K562 (cell line): Measurements from ENCODE around the gene UTP4. TPM values are rescaled to one million over a fixed set of nuclear protein-coding genes. Genes with fewer than 3 reads are reported as not detected.

Experiments used
- ATAC-seq: fragments of 200-7000 bp; cut with Tn5 transposase; 3 replicates; pipeline ENCODE4 v1.9.1; 2020; ENCODE audit warnings: moderate library complexity
- BruUV-seq: library from RNA; stranded (reverse); fragments of 400-500 nt; replicated peaks from 2 replicates; lab custom pipeline; 2021; lab: Mats Ljungman, UMichigan
- CTCF ChIA-PET: fragments of 300-600 bp; formaldehyde crosslinking; extraction: SDS; loops from one replicate; lab custom pipeline; 2021; ENCODE audit warnings: low intra/inter-chr PET ratio; lab: Yijun Ruan, JAX
- POLR2A ChIA-PET: fragments of 300-600, 350-650 bp; sonication (Branson Sonifier 250); formaldehyde crosslinking; extraction: SDS; loops from one replicate; lab custom pipeline; 2021; ENCODE audit warnings: antibody characterized with exemption, inconsistent platforms; lab: Yijun Ruan, JAX
- DNase-seq, 4 experiments: peaks; one replicate each; pipeline versions ENCODE4 v3.0.0 to v3.0.0-alpha.2; 2011 to 2018; ENCODE audit warnings: low spot score in 3 of 4, mixed read lengths in 3 of 4; ENCODE audit errors: extremely low read depth in 1 of 4
- FAIRE-seq: peaks from 2 replicates; lab custom pipeline; 2011; peaks lifted over from hg19 to GRCh38; lab: Jason Lieb, UNC
- H2AFZ ChIP-seq: 2 replicates; pipeline ENCODE4 v1.6.0; 2011; ENCODE audit warnings: low read depth, low read length, control low read depth, inconsistent platforms
- H3K27ac ChIP-seq: fragments of 200-600 bp; 3 replicates; pipeline ENCODE4 v1.8.0; 2011; ENCODE audit warnings: low read depth, mild to moderate bottlenecking, control low read depth, inconsistent platforms, low read length, moderate library complexity, mixed read lengths; ENCODE audit errors: extremely low read depth
- H3K27me3 ChIP-seq, 2 experiments: fragments of 300-600 bp in 1 of 2; 2 replicates in 1 of 2; 3 replicates in 1 of 2; pipeline versions ENCODE4 v1.6.0 to v1.8.0; 2011; ENCODE audit warnings: inconsistent platforms in 2 of 2, low read length in 2 of 2, mild to moderate bottlenecking in 1 of 2, mixed read lengths in 1 of 2, moderate library complexity in 1 of 2; ENCODE audit not compliant: control insufficient read depth in 2 of 2, insufficient read depth in 2 of 2
- H3K36me3 ChIP-seq: fragments of 300-600 bp; 3 replicates; pipeline ENCODE4 v1.8.0; 2011; ENCODE audit warnings: mild to moderate bottlenecking, low read length, inconsistent platforms; ENCODE audit not compliant: control insufficient read depth, insufficient read depth
- H3K4me1 ChIP-seq, 2 experiments: fragments of 200-600 bp in 1 of 2; replicated peaks in 1 of 2; 2 replicates in 1 of 2; 3 replicates in 1 of 2; pipeline versions ENCODE4 v1.5.1 to v1.8.0; 2011; ENCODE audit warnings: inconsistent platforms in 2 of 2, low read length in 2 of 2, mild to moderate bottlenecking in 1 of 2, mixed read lengths in 1 of 2, moderate library complexity in 1 of 2; ENCODE audit not compliant: control insufficient read depth in 2 of 2, insufficient read depth in 2 of 2
- H3K4me2 ChIP-seq: 2 replicates; pipeline ENCODE4 v1.6.1; 2011; ENCODE audit warnings: low read length, control low read depth, inconsistent platforms, mixed read lengths; ENCODE audit not compliant: insufficient read depth
- H3K4me3 ChIP-seq: fragments of 200-600 bp; sonication (generic), shearing (Covaris generic); 2 replicates; pipeline ENCODE4 v1.5.1; 2016; ENCODE audit warnings: control low read depth, inconsistent platforms
- H3K79me2 ChIP-seq: fragments of 200-600 bp; 3 replicates; pipeline ENCODE4 v1.8.0; 2011; ENCODE audit warnings: low read length, inconsistent platforms; ENCODE audit not compliant: control insufficient read depth, insufficient read depth
- H3K9ac ChIP-seq, 2 experiments: 2 replicates each; pipeline versions ENCODE4 v1.6.0 to v1.6.1; 2011; ENCODE audit warnings: low read depth in 2 of 2, low read length in 2 of 2, control low read depth in 1 of 2, inconsistent platforms in 1 of 2, mild to moderate bottlenecking in 1 of 2, mixed read lengths in 1 of 2; ENCODE audit not compliant: insufficient read depth in 1 of 2
- H3K9me1 ChIP-seq: one replicate; pipeline ENCODE4 v1.6.0; 2011; ENCODE audit warnings: inconsistent platforms, mild to moderate bottlenecking, low read length, moderate library complexity; ENCODE audit not compliant: control insufficient read depth, insufficient read depth
- H3K9me3 ChIP-seq: replicated peaks from 2 replicates; pipeline ENCODE4 v1.5.1; 2011; ENCODE audit warnings: low read depth, low read length, inconsistent platforms; ENCODE audit not compliant: control insufficient read depth, insufficient read depth
- H4K20me1 ChIP-seq: replicated peaks from 2 replicates; pipeline ENCODE4 v1.6.1; 2011; ENCODE audit warnings: low read length, inconsistent platforms, mixed read lengths; ENCODE audit not compliant: control insufficient read depth, insufficient read depth
- DDX20 ChIP-seq: fragments of 450-650 bp; IDR thresholded peaks from 2 replicates; pipeline ENCODE4 v1.6.1; 2016; ENCODE audit warnings: missing genetic modification characterization, low read depth, mild to moderate bottlenecking, missing compliant biosample characterization, moderate library complexity
- IRF2 ChIP-seq: sonication (generic); formaldehyde crosslinking; IDR thresholded peaks from 2 replicates; pipeline ENCODE4 v1.8.1; 2022; ENCODE audit warnings: mild to moderate bottlenecking, missing genetic modification reagents
- KLF6 ChIP-seq: fragments of 250-450 bp; sonication (Bioruptor Pico); IDR thresholded peaks from 2 replicates; pipeline ENCODE4 v1.4.0; 2020; ENCODE audit warnings: mild to moderate bottlenecking, moderate library complexity, borderline replicate concordance
- MIER1 ChIP-seq: fragments of 450-650 bp; IDR thresholded peaks from 2 replicates; pipeline ENCODE4 v1.6.1; 2016; ENCODE audit warnings: antibody characterized with exemption, mild to moderate bottlenecking, low read depth
- NR3C1 ChIP-seq: sonication (generic); formaldehyde crosslinking; IDR thresholded peaks from 2 replicates; pipeline ENCODE4 v1.8.1; 2022; ENCODE audit warnings: missing genetic modification reagents
- SAP30 ChIP-seq: fragments of 200-600 bp; sonication (generic); IDR thresholded peaks from 2 replicates; pipeline ENCODE4 v1.6.1; 2012; ENCODE audit warnings: borderline replicate concordance, low read depth, mild to moderate bottlenecking, moderate library complexity, low read length, control low read depth, inconsistent platforms; ENCODE audit not compliant: insufficient read depth, poor library complexity, severe bottlenecking
- TRIM25 ChIP-seq: fragments of 450-650 bp; IDR thresholded peaks from 2 replicates; pipeline ENCODE4 v1.7.0; 2016; ENCODE audit warnings: borderline replicate concordance
- ZNF23 ChIP-seq: fragments of 250-450 bp; sonication (Bioruptor Pico); IDR thresholded peaks from 2 replicates; pipeline ENCODE4 v1.4.0; 2020; ENCODE audit warnings: mild to moderate bottlenecking
- WGBS: fragments of 100-300 bp; shearing (Covaris generic); methylation state at CpG from one replicate; pipeline ENCODE4 v1.1.6; 2016; ENCODE audit warnings: low coverage, mixed read lengths; ENCODE audit not compliant: insufficient coverage; ENCODE audit errors: missing lambda C conversion rate; 5-methylcytosine and 5-hydroxymethylcytosine counted together
- in situ Hi-C: fragments of 300-500 bp; cut with MboI; formaldehyde crosslinking; loops from 4 replicates; pipeline ENCODE4 v1.15.0; 2018; ENCODE audit warnings: inconsistent platforms, mixed read lengths
- intact Hi-C: fragments of 100-400 bp; cut with micrococcal nuclease; formaldehyde crosslinking; loops from 2 replicates; pipeline ENCODE4 v1.14.2; 2022
- polyA plus RNA-seq, 8 experiments: library from polyadenylated mRNA; depleted of rRNA in 4 of 8; stranded (reverse) in 5 of 8; unstranded in 3 of 8; fragments of >200 nt; fragmentation: Nextera tagmentation in 2 of 8; fragmentation: Illumina TruSeq in 1 of 8; extraction: Ambion mirVana in 2 of 8; extraction: Trizol in 1 of 8; gene quantifications; 2 replicates each; pipeline versions ENCODE4 v1.2.1 to v1.2.3, GENCODE V29; 2011 to 2014; ENCODE audit warnings: inconsistent platforms in 1 of 8, missing spikeins in 1 of 8
- total RNA-seq, 7 experiments: library from RNA; depleted of rRNA in 6 of 7; stranded (reverse); fragments of >200 nt in 6 of 7; fragmentation: Illumina TruSeq in 2 of 7; extraction: Trizol in 2 of 7; gene quantifications; 2 replicates each; pipeline versions ENCODE4 v1.2.1 to v1.2.3, GENCODE V29; 2011 to 2021; ENCODE audit warnings: low replicate concordance in 1 of 7
- TF ChIP-seq, protein P1 (sequence below): fragments of 450-650 bp; IDR thresholded peaks from one replicate; pipeline ENCODE4 v1.6.1; 2018; ENCODE audit warnings: mild to moderate bottlenecking, moderate library complexity; ENCODE audit not compliant: partially characterized antibody
- TF ChIP-seq, protein P2 (sequence below), 2 experiments: fragments of 450-650 bp in 1 of 2; IDR thresholded peaks; 2 replicates each; pipeline ENCODE4 v1.6.1; 2011 to 2017; ENCODE audit warnings: low read depth in 2 of 2, antibody characterized with exemption in 1 of 2, borderline replicate concordance in 1 of 2, low read length in 1 of 2, mild to moderate bottlenecking in 1 of 2, mixed read lengths in 1 of 2; ENCODE audit not compliant: control insufficient read depth in 1 of 2

UTP4 gene
- total and polyA plus RNA-seq, 9 of the 15 experiments (the other 6 are each of a cell fraction or from before 2014, with no cell fraction given), result 46.1 to 203 (median 145) TPM

DNA sequence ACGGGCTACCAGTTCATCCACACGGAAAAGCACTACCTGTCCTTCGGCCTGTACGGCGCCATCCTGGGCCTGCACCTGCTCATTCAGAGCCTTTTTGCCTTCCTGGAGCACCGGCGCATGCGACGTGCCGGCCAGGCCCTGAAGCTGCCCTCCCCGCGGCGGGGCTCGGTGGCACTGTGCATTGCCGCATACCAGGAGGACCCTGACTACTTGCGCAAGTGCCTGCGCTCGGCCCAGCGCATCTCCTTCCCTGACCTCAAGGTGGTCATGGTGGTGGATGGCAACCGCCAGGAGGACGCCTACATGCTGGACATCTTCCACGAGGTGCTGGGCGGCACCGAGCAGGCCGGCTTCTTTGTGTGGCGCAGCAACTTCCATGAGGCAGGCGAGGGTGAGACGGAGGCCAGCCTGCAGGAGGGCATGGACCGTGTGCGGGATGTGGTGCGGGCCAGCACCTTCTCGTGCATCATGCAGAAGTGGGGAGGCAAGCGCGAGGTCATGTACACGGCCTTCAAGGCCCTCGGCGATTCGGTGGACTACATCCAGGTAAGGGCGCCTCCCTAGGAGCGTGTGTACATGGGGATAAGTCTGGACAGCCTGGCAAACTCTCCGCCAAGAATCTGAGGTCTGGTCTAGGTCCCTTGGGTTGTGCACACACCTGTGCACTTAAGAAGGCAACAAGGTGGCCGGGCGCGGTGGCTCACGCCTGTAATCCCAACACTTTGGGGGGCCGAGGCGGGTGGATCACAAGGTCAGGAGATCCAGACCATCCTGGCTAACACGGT, 22.8 kb upstream of the UTP4 start (continued):
- TF ChIP-seq SAP30 (no peak), ZNF23 (CRISPR knock-in tag) (no peak)

DNA sequence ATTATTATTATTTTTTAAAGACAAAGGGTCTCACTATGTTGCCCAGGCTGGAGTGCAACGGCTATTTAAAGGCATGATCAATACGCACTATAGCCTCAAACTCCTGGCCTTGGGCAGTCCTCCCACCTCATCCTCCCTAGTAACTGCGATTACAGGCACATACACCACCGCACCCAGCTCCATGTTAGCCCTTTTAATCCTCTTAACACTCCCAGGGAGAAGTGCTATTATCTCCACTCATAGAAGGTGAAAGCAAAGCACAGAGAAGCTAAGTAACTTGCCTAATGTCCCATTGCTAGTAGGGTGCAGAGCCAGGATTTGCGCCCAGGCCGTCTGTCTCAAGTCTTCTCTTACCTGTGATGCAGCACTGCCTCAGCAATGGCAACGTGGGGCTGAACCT, 22.0 kb upstream of the UTP4 start:
- peaks cover 7 to 41% of the 10 kb centered on the region in 2 experiments; a peak in 4 of 5 replicates for H3K4me1 ChIP-seq
- no peak overlapping the region for H3K9ac ChIP-seq
- no peak for FAIRE-seq
- no peak overlapping the region for H3K27ac ChIP-seq
- 75% methylated on average over 7 of the region's 7 CpGs for WGBS
- no peaks in the 10 kb centered on the region for H3K9me3 ChIP-seq
- peaks cover 12% of the 10 kb centered on the region; the same call in 2 of the 3 replicates for H3K36me3 ChIP-seq
- no peaks in the 10 kb centered on the region for H3K79me2 ChIP-seq
- no peaks in the 10 kb centered on the region for H3K27me3 ChIP-seq
- no peak for ATAC-seq
- H3K9me1 ChIP-seq, result peaks cover 10% of the 10 kb centered on the region
- no peak for DNase-seq
- in situ Hi-C loops, result loop anchor here (10.0 kb wide), 2 partner anchors 406 to 586 kb away; no protein-coding TSS in a partner anchor
- intact Hi-C loops, result loop anchor here (10.0 kb wide), 1 partner anchor 586 kb away; no protein-coding TSS in a partner anchor
- no peak overlapping the region for H3K4me2 ChIP-seq
- CTCF ChIA-PET, result no interaction called here
- no peak overlapping the region for H3K4me3 ChIP-seq
- BruUV-seq, result no TSS peak
- POLR2A ChIA-PET, result interaction anchor here (0.7 kb wide), 1 partner anchor 263 kb away, joined by 3 read pairs; no protein-coding TSS in a partner anchor
- H4K20me1 ChIP-seq, result 0 out of 2 replicates have a peak, but pooled peaks cover 10% of the 10 kb centered on the region
- H2AFZ ChIP-seq, result no peak overlapping the region
- TF ChIP-seq NR3C1 (CRISPR knock-in tag) (no peak), TRIM25 (no peak), MIER1 (no peak), DDX20 (no peak), KLF6 (no peak), IRF2 (CRISPR knock-in tag) (no peak)
- TF ChIP-seq, protein P1, sequence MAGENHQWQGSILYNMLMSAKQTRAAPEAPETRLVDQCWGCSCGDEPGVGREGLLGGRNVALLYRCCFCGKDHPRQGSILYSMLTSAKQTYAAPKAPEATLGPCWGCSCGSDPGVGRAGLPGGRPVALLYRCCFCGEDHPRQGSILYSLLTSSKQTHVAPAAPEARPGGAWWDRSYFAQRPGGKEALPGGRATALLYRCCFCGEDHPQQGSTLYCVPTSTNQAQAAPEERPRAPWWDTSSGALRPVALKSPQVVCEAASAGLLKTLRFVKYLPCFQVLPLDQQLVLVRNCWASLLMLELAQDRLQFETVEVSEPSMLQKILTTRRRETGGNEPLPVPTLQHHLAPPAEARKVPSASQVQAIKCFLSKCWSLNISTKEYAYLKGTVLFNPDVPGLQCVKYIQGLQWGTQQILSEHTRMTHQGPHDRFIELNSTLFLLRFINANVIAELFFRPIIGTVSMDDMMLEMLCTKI, result no peak
- TF ChIP-seq, protein P2, sequence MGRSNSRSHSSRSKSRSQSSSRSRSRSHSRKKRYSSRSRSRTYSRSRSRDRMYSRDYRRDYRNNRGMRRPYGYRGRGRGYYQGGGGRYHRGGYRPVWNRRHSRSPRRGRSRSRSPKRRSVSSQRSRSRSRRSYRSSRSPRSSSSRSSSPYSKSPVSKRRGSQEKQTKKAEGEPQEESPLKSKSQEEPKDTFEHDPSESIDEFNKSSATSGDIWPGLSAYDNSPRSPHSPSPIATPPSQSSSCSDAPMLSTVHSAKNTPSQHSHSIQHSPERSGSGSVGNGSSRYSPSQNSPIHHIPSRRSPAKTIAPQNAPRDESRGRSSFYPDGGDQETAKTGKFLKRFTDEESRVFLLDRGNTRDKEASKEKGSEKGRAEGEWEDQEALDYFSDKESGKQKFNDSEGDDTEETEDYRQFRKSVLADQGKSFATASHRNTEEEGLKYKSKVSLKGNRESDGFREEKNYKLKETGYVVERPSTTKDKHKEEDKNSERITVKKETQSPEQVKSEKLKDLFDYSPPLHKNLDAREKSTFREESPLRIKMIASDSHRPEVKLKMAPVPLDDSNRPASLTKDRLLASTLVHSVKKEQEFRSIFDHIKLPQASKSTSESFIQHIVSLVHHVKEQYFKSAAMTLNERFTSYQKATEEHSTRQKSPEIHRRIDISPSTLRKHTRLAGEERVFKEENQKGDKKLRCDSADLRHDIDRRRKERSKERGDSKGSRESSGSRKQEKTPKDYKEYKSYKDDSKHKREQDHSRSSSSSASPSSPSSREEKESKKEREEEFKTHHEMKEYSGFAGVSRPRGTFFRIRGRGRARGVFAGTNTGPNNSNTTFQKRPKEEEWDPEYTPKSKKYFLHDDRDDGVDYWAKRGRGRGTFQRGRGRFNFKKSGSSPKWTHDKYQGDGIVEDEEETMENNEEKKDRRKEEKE (IDR thresholded peaks at IDR 0.05; ENCODE audit: borderline replicate concordance in 1 of 2, control insufficient read depth in 1 of 2, low read depth in 2 of 2, low read length in 1 of 2), result no peak
